Measurements from ENCODE around the gene TRAPPC12.

GRCh38 chr2:3460831-3461800 lies 81.6 kb downstream of the TRAPPC12 start:
- TF ChIP-seq CTCF (IDR thresholded peaks at IDR 0.05 in 4 of 5, conservative IDR thresholded peaks at IDR 0.05 in 1 of 5): no peak
- TF ChIP-seq POLR2A (IDR thresholded peaks at IDR 0.05): no peak
